Nephron (organoid): ENCODE measurements around the gene CLN6.

Source experiments
- H3K27ac Mint-ChIP-seq, 3 experiments: 2 replicates each; pipeline ENCODE4 v1.8.0; 2020; ENCODE audit warnings: mixed read lengths in 3 of 3, mild to moderate bottlenecking in 2 of 3, moderate library complexity in 1 of 3
- H3K27me3 Mint-ChIP-seq: 2 replicates; pipeline ENCODE4 v1.8.0; 2021; ENCODE audit warnings: low read depth, mild to moderate bottlenecking, moderate library complexity, mixed read lengths
- H3K36me3 Mint-ChIP-seq: 2 replicates; pipeline ENCODE4 v1.8.0; 2020; ENCODE audit warnings: low read depth, mixed read lengths
- H3K4me1 Mint-ChIP-seq: 2 replicates; pipeline ENCODE4 v1.8.0; 2020; ENCODE audit warnings: mixed read lengths
- H3K4me3 Mint-ChIP-seq, 3 experiments: 2 replicates each; pipeline ENCODE4 v1.8.0; 2020; ENCODE audit warnings: mild to moderate bottlenecking in 3 of 3, mixed read lengths in 3 of 3, moderate library complexity in 2 of 3
- H3K9me3 Mint-ChIP-seq: 2 replicates; pipeline ENCODE4 v1.8.0; 2020; ENCODE audit warnings: mixed read lengths
- CTCF ChIP-seq, 3 experiments: fragments of 200-600 bp; sonication (generic); IDR thresholded peaks; one replicate each; pipeline ENCODE4 v1.5.0; 2021; ENCODE audit warnings: antibody characterized with exemption in 3 of 3; ENCODE audit not compliant: unreplicated experiment in 3 of 3

The CLN6 gene

GRCh38 chr15:68229386-68230156 lies at the start of gene CLN6:
Gene CLN6 (minus strand): TSS chr15:68229728. CDS start chr15:68229584, 144 bp downstream.
- Mint-ChIP-seq H3K27ac (peak within 1 kb of the TSS; percentile 46 to 87 (median 78)), H3K4me3 (peak within 1 kb of the TSS; percentile 91), H3K36me3 (peaks cover 3% of the 10 kb centered on the region), H3K9me3 (no peaks in the 10 kb centered on the region), H3K27me3 (no peaks in the 10 kb centered on the region), H3K4me1 (peaks cover 53% of the 10 kb centered on the region)
- no peak for TF ChIP-seq CTCF (IDR thresholded peaks at IDR 0.05; ENCODE audit: unreplicated experiment in 3 of 3)

GRCh38 chr15:68278595-68279405 lies 49.3 kb upstream of the CLN6 start:
- H3K4me1 Mint-ChIP-seq = peaks cover 65% of the 10 kb centered on the region
- peak overlapping the region; percentile 94 to 98 (median 95) for H3K4me3 Mint-ChIP-seq
- H3K27ac Mint-ChIP-seq = peak overlapping the region; percentile 97 to 100 (median 100)
- peaks cover 4% of the 10 kb centered on the region for H3K27me3 Mint-ChIP-seq
- no peaks in the 10 kb centered on the region for H3K9me3 Mint-ChIP-seq
- no peak for TF ChIP-seq CTCF (IDR thresholded peaks at IDR 0.05; ENCODE audit: unreplicated experiment in 3 of 3)
- H3K36me3 Mint-ChIP-seq = peaks cover 12% of the 10 kb centered on the region

- H3K4me1 Mint-ChIP-seq = peaks cover 66% of the 10 kb centered on the region
- TF ChIP-seq CTCF (IDR thresholded peaks at IDR 0.05; ENCODE audit: unreplicated experiment in 3 of 3) = peak in 2 of 3 experiments; percentile 36 to 57
- H3K27ac Mint-ChIP-seq = peak overlapping the region; percentile 97 to 100 (median 100)
- H3K27me3 Mint-ChIP-seq = peaks cover 4% of the 10 kb centered on the region
- H3K4me3 Mint-ChIP-seq = peak overlapping the region; percentile 94 to 98 (median 95)
- peaks cover 12% of the 10 kb centered on the region for H3K36me3 Mint-ChIP-seq
- no peaks in the 10 kb centered on the region for H3K9me3 Mint-ChIP-seq
Observed at GRCh38 chr15:68278345-68278594, 48.7 kb upstream of the CLN6 start.

- H3K27ac Mint-ChIP-seq = peak within 1 kb of the TSS; percentile 100
- peak in 1 of 3 experiments; percentile 52 for TF ChIP-seq CTCF (IDR thresholded peaks at IDR 0.05; ENCODE audit: unreplicated experiment in 3 of 3)
- H3K27me3 Mint-ChIP-seq = peaks cover 4% of the 10 kb centered on the region
- peaks cover 71% of the 10 kb centered on the region for H3K4me1 Mint-ChIP-seq
- peaks cover 12% of the 10 kb centered on the region for H3K36me3 Mint-ChIP-seq
- peak within 1 kb of the TSS; percentile 94 to 98 (median 95) for H3K4me3 Mint-ChIP-seq
- H3K9me3 Mint-ChIP-seq = no peaks in the 10 kb centered on the region
Observed at GRCh38 chr15:68277603-68278344, 48.2 kb upstream of the CLN6 start, which contains the start of gene FEM1B. Gene FEM1B (plus strand): TSS chr15:68277745. CDS start chr15:68278418, 673 bp downstream.

- Mint-ChIP-seq H3K27ac (peak overlapping the region; percentile 100), H3K4me1 (peaks cover 72% of the 10 kb centered on the region), H3K27me3 (peaks cover 4% of the 10 kb centered on the region), H3K36me3 (peaks cover 12% of the 10 kb centered on the region), H3K4me3 (peak overlapping the region; percentile 94 to 98 (median 95)), H3K9me3 (no peaks in the 10 kb centered on the region)
- TF ChIP-seq CTCF (IDR thresholded peaks at IDR 0.05; ENCODE audit: unreplicated experiment in 3 of 3) = no peak
Observed at GRCh38 chr15:68277131-68277602, 47.6 kb upstream of the CLN6 start.
